Measurements from ENCODE around the gene SLC35F3. TPM values are rescaled to one million over a fixed set of nuclear protein-coding genes. Genes with fewer than 3 reads are reported as not detected.

Gene SLC35F3
- total RNA-seq, 1 experiment from 2014 or later, result 22.7 TPM

GRCh38 chr1:234022302-234022701 is 117.8 kb downstream of the SLC35F3 start:
- intact Hi-C loops (cut with micrococcal nuclease; ENCODE audit: unreplicated experiment), result no loop called here
- no peaks in the 10 kb centered on the region for H3K36me3 ChIP-seq (ENCODE audit: insufficient read depth, low read length, poor library complexity, severe bottlenecking)
- no peaks in the 10 kb centered on the region for H3K9me3 ChIP-seq (ENCODE audit: low read depth, low read length, poor library complexity, severe bottlenecking)
- no TSS peak for BruUV-seq (replicated peaks)
- peaks cover 20% of the 10 kb centered on the region for H3K27me3 ChIP-seq (replicated peaks; ENCODE audit: insufficient read depth, low read depth, low read length, poor library complexity)
- DNase-seq (ENCODE audit: low spot score), result no peak
- no peaks in the 10 kb centered on the region for H3K4me1 ChIP-seq (ENCODE audit: insufficient read depth, low read length, poor library complexity, severe bottlenecking)
- H3K4me3 ChIP-seq (ENCODE audit: low read depth, low read length, poor library complexity, severe bottlenecking), result no peak overlapping the region
- TF ChIP-seq EZH2 (IDR thresholded peaks at IDR 0.05; ENCODE audit: borderline replicate concordance, low read depth, low read length, poor library complexity, severe bottlenecking) (no peak), CTCF (conservative IDR thresholded peaks at IDR 0.05; ENCODE audit: low read depth, low read length) (no peak)
- ChIA-PET CTCF (no interaction called here), POLR2A (ENCODE audit: low non-redundant PET) (no interaction called here)
- no peak overlapping the region for H3K27ac ChIP-seq (ENCODE audit: low read depth, low read length, poor library complexity, severe bottlenecking)

GRCh38 chr1:234039603-234040002 is 135.1 kb downstream of the SLC35F3 start:
- Histone ChIP-seq H3K27me3 (replicated peaks; ENCODE audit: insufficient read depth, low read depth, low read length, poor library complexity) (peaks cover 22% of the 10 kb centered on the region), H3K9me3 (ENCODE audit: low read depth, low read length, poor library complexity, severe bottlenecking) (no peaks in the 10 kb centered on the region), H3K4me1 (ENCODE audit: insufficient read depth, low read length, poor library complexity, severe bottlenecking) (no peaks in the 10 kb centered on the region), H3K4me3 (ENCODE audit: low read depth, low read length, poor library complexity, severe bottlenecking) (no peak overlapping the region), H3K27ac (ENCODE audit: low read depth, low read length, poor library complexity, severe bottlenecking) (no peak overlapping the region), H3K36me3 (ENCODE audit: insufficient read depth, low read length, poor library complexity, severe bottlenecking) (no peaks in the 10 kb centered on the region)
- no TSS peak for BruUV-seq (replicated peaks)
- ChIA-PET POLR2A (ENCODE audit: low non-redundant PET) (no interaction called here), CTCF (no interaction called here)
- no peak for TF ChIP-seq CTCF (conservative IDR thresholded peaks at IDR 0.05; ENCODE audit: low read depth, low read length)
- TF ChIP-seq EZH2 (IDR thresholded peaks at IDR 0.05; ENCODE audit: borderline replicate concordance, low read depth, low read length, poor library complexity, severe bottlenecking), result no peak
- no peak for DNase-seq (ENCODE audit: low spot score)
- intact Hi-C loops (cut with micrococcal nuclease; ENCODE audit: unreplicated experiment), result no loop called here

- H3K36me3 ChIP-seq (ENCODE audit: insufficient read depth, low read length, poor library complexity, severe bottlenecking), result no peaks in the 10 kb centered on the region
- peaks cover 13% of the 10 kb centered on the region for H3K27me3 ChIP-seq (replicated peaks; ENCODE audit: insufficient read depth, low read depth, low read length, poor library complexity)
- ChIA-PET CTCF (no interaction called here), POLR2A (ENCODE audit: low non-redundant PET) (no interaction called here)
- intact Hi-C loops (cut with micrococcal nuclease; ENCODE audit: unreplicated experiment), result no loop called here
- H3K4me1 ChIP-seq (ENCODE audit: insufficient read depth, low read length, poor library complexity, severe bottlenecking), result no peaks in the 10 kb centered on the region
- BruUV-seq (replicated peaks), result no TSS peak
- no peak overlapping the region for H3K27ac ChIP-seq (ENCODE audit: low read depth, low read length, poor library complexity, severe bottlenecking)
- no peaks in the 10 kb centered on the region for H3K9me3 ChIP-seq (ENCODE audit: low read depth, low read length, poor library complexity, severe bottlenecking)
- H3K4me3 ChIP-seq (ENCODE audit: low read depth, low read length, poor library complexity, severe bottlenecking), result no peak overlapping the region
- no peak for DNase-seq (ENCODE audit: low spot score)
- TF ChIP-seq CTCF (conservative IDR thresholded peaks at IDR 0.05; ENCODE audit: low read depth, low read length), result no peak
- no peak for TF ChIP-seq EZH2 (IDR thresholded peaks at IDR 0.05; ENCODE audit: borderline replicate concordance, low read depth, low read length, poor library complexity, severe bottlenecking)
Observed at GRCh38 chr1:234040446-234041317, 136.2 kb downstream of the SLC35F3 start.
